Suprapubic skin (tissue), 4 donors: Measurements from ENCODE around the gene CACNB3. TPM values are rescaled to one million over a fixed set of nuclear protein-coding genes. Genes with fewer than 3 reads are reported as not detected.
"Not testable (repeated sequence)": the region's sequence is repeated elsewhere in the genome, so short reads cannot be mapped to it uniquely, and the experiment has no call there.

Experiments used
- DNase-seq, 2 donors: peaks; one replicate each; pipeline ENCODE4 v3.0.0-alpha.2; 2019; ENCODE audit warnings: low spot score in 2 of 2
- H3K27ac ChIP-seq: fragments of 200-600 bp; sonication (generic); one replicate; pipeline ENCODE4 v1.5.1; 2019
- H3K27me3 ChIP-seq: fragments of 200-600 bp; sonication (generic); one replicate; pipeline ENCODE4 v1.5.1; 2019
- H3K36me3 ChIP-seq: fragments of 200-600 bp; sonication (generic); one replicate; pipeline ENCODE4 v1.5.1; 2019
- H3K4me1 ChIP-seq: fragments of 200-600 bp; sonication (generic); one replicate; pipeline ENCODE4 v1.5.1; 2019
- H3K4me3 ChIP-seq: fragments of 200-600 bp; sonication (generic); one replicate; pipeline ENCODE4 v1.5.1; 2019; ENCODE audit warnings: mild to moderate bottlenecking
- H3K9me3 ChIP-seq: fragments of 200-600 bp; sonication (generic); one replicate; pipeline ENCODE4 v1.5.1; 2019
- CTCF ChIP-seq, 2 donors: fragments of 200-600 bp in 1 of 2; fragments of 450-650 bp in 1 of 2; sonication (generic) in 1 of 2; IDR thresholded peaks; one replicate each; pipeline ENCODE4 v1.5.1; 2016 to 2019; ENCODE audit warnings: antibody characterized with exemption in 2 of 2, mild to moderate bottlenecking in 1 of 2, moderate library complexity in 1 of 2
- EP300 ChIP-seq: sonication (generic); formaldehyde crosslinking; IDR thresholded peaks from one replicate; pipeline ENCODE4 v1.6.1; 2017; ENCODE audit warnings: antibody characterized with exemption
- POLR2A ChIP-seq, 2 donors: fragments of 450-650 bp; IDR thresholded peaks; one replicate each; pipeline ENCODE4 v1.6.1; 2017; ENCODE audit warnings: antibody characterized with exemption in 2 of 2, mild to moderate bottlenecking in 2 of 2, moderate library complexity in 2 of 2
- POLR2AphosphoS5 ChIP-seq, 3 donors: sonication (generic); formaldehyde crosslinking; IDR thresholded peaks; one replicate each; pipeline ENCODE4 v1.6.1; 2017; ENCODE audit warnings: antibody characterized with exemption in 3 of 3
- WGBS: methylation state at CpG from one replicate; pipeline ENCODE4 v1.1.5; 2018; 5-methylcytosine and 5-hydroxymethylcytosine counted together
- total RNA-seq, 4 donors: library from RNA; depleted of rRNA; stranded (reverse); fragments of >200 nt; gene quantifications; one replicate each; pipeline ENCODE4 v1.1.0, GENCODE V29; 2016

Gene CACNB3
- total RNA-seq, 4 donors from 2014 or later, result 12.3 to 27.8 (median 17.3) TPM

- no peak for DNase-seq
- H3K27me3 ChIP-seq, result peaks cover 4% of the 10 kb centered on the region
- H3K4me3 ChIP-seq, result no peak overlapping the region
- no peak overlapping the region for H3K27ac ChIP-seq
- peaks cover 18% of the 10 kb centered on the region for H3K4me1 ChIP-seq
- WGBS, result 92% methylated on average over 2 of the region's 2 CpGs
- TF ChIP-seq POLR2AphosphoS5 (IDR thresholded peaks at IDR 0.05) (no peak), EP300 (no peak), CTCF (IDR thresholded peaks at IDR 0.05) (no peak), POLR2A (IDR thresholded peaks at IDR 0.05) (no peak)
- H3K9me3 ChIP-seq, result no peaks in the 10 kb centered on the region
- no peaks in the 10 kb centered on the region for H3K36me3 ChIP-seq
These were observed 50.9 kb downstream of the CACNB3 start for GRCh38 chr12:48869191-48869590.

- Histone ChIP-seq H3K4me1 (no peaks in the 10 kb centered on the region), H3K27ac (no peak overlapping the region), H3K27me3 (no peaks in the 10 kb centered on the region), H3K9me3 (no peaks in the 10 kb centered on the region), H3K4me3 (no peak overlapping the region), H3K36me3 (no peaks in the 10 kb centered on the region)
- TF ChIP-seq EP300, result no peak
- no peak for TF ChIP-seq CTCF (IDR thresholded peaks at IDR 0.05)
- no peak for TF ChIP-seq POLR2AphosphoS5 (IDR thresholded peaks at IDR 0.05)
- no peak for TF ChIP-seq POLR2A (IDR thresholded peaks at IDR 0.05)
- 71% methylated on average over 4 of the region's 4 CpGs for WGBS
- DNase-seq, result no peak
These were observed 54.8 kb downstream of the CACNB3 start for GRCh38 chr12:48873096-48873495.

- not testable (repeated sequence) for H3K4me3 ChIP-seq, H3K9me3 ChIP-seq, H3K36me3 ChIP-seq, H3K27me3 ChIP-seq, DNase-seq, H3K4me1 ChIP-seq, H3K27ac ChIP-seq
- 86% methylated on average over 8 of the region's 8 CpGs for WGBS
These were observed 55.2 kb downstream of the CACNB3 start for GRCh38 chr12:48873534-48873933.

GRCh38 chr12:48875944-48876515 lies 57.7 kb downstream of the CACNB3 start:
- Histone ChIP-seq H3K9me3 (no peaks in the 10 kb centered on the region), H3K4me3 (no peak overlapping the region), H3K4me1 (no peaks in the 10 kb centered on the region), H3K27me3 (peaks cover 19% of the 10 kb centered on the region), H3K36me3 (no peaks in the 10 kb centered on the region), H3K27ac (no peak overlapping the region)
- TF ChIP-seq POLR2A (IDR thresholded peaks at IDR 0.05) (no peak), POLR2AphosphoS5 (IDR thresholded peaks at IDR 0.05) (no peak)
- DNase-seq, result no peak
- 73% methylated on average over 4 of the region's 4 CpGs for WGBS

Other genes starting within 250 kb of the CACNB3 start
- gene LALBA, start 248.4 kb upstream of the CACNB3 start, total RNA-seq, result not detected
- 10 to 100 TPM; 39.0 to 92.7 (median 62.4) TPM for gene KANSL2, start 136.3 kb upstream of the CACNB3 start, total RNA-seq
- 10 to 100 TPM; 23.4 to 74.4 (median 36.4) TPM for gene CCNT1, start 101.8 kb upstream of the CACNB3 start, total RNA-seq
- 10 to 100 TPM; 11.2 to 48.4 (median 19.0) TPM for gene ADCY6, start 29.4 kb upstream of the CACNB3 start, total RNA-seq
- 100 to 1,000 TPM in 1 of 4 donors, 10 to 100 TPM in 3; 55.0 to 125 (median 62.2) TPM for gene DDX23, start 33.7 kb downstream of the CACNB3 start, total RNA-seq
- gene RND1, start 47.4 kb downstream of the CACNB3 start, total RNA-seq, result 1 to 10 TPM in 1 of 4 donors, under 1 TPM in 2, not detected in 1; 0.40 to 1.1 (median 0.65) TPM
- 10 to 100 TPM in 3 of 4 donors, 1 to 10 TPM in 1; 8.9 to 18.9 (median 15.3) TPM for gene FKBP11, start 107.0 kb downstream of the CACNB3 start, total RNA-seq
- 10 to 100 TPM; 78.3 to 98.7 (median 87.7) TPM for gene ARF3, start 139.0 kb downstream of the CACNB3 start, total RNA-seq
- gene WNT10B, start 153.2 kb downstream of the CACNB3 start, total RNA-seq, result 1 to 10 TPM in 2 of 4 donors, under 1 TPM in 2; 0.64 to 4.3 (median 1.4) TPM
- gene WNT1, start 159.8 kb downstream of the CACNB3 start, total RNA-seq, result not detected
- gene DDN, start 180.9 kb downstream of the CACNB3 start, total RNA-seq, result under 1 TPM in 3 of 4 donors, not detected in 1; 0.23 to 0.45 (median 0.24) TPM
- 10 to 100 TPM; 40.0 to 61.4 (median 49.6) TPM for gene PRKAG1, start 200.3 kb downstream of the CACNB3 start, total RNA-seq
- 100 to 1,000 TPM in 2 of 4 donors, 10 to 100 TPM in 2; 88.1 to 121 (median 104) TPM for gene KMT2D, start 242.3 kb downstream of the CACNB3 start, total RNA-seq